ENCODE data around the gene ROM1. TPM values are rescaled to one million over a fixed set of nuclear protein-coding genes. Genes with fewer than 3 reads are reported as not detected.
"Not testable (repeated sequence)": the region's sequence is repeated elsewhere in the genome, so short reads cannot be mapped to it uniquely, and the experiment has no call there.

ROM1 gene, protein sequence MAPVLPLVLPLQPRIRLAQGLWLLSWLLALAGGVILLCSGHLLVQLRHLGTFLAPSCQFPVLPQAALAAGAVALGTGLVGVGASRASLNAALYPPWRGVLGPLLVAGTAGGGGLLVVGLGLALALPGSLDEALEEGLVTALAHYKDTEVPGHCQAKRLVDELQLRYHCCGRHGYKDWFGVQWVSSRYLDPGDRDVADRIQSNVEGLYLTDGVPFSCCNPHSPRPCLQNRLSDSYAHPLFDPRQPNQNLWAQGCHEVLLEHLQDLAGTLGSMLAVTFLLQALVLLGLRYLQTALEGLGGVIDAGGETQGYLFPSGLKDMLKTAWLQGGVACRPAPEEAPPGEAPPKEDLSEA
- 1 to 10 TPM; 7.1 to 9.7 TPM for total RNA-seq
- long read RNA-seq, donor 1, partial matches to known transcripts = 1 of 7 reads
- long read RNA-seq, donor 1, other reads (novel, unspliced or antisense) = 3 of 7 reads
- long read RNA-seq, donor 2, transcript ROM1-201 (3 exons, 1,878 nt) = major isoform, 5 of 8 reads
- long read RNA-seq, donor 2, partial matches to known transcripts = 0 of 8 reads
- long read RNA-seq, donor 2, other reads (novel, unspliced or antisense) = 1 of 8 reads

DNA sequence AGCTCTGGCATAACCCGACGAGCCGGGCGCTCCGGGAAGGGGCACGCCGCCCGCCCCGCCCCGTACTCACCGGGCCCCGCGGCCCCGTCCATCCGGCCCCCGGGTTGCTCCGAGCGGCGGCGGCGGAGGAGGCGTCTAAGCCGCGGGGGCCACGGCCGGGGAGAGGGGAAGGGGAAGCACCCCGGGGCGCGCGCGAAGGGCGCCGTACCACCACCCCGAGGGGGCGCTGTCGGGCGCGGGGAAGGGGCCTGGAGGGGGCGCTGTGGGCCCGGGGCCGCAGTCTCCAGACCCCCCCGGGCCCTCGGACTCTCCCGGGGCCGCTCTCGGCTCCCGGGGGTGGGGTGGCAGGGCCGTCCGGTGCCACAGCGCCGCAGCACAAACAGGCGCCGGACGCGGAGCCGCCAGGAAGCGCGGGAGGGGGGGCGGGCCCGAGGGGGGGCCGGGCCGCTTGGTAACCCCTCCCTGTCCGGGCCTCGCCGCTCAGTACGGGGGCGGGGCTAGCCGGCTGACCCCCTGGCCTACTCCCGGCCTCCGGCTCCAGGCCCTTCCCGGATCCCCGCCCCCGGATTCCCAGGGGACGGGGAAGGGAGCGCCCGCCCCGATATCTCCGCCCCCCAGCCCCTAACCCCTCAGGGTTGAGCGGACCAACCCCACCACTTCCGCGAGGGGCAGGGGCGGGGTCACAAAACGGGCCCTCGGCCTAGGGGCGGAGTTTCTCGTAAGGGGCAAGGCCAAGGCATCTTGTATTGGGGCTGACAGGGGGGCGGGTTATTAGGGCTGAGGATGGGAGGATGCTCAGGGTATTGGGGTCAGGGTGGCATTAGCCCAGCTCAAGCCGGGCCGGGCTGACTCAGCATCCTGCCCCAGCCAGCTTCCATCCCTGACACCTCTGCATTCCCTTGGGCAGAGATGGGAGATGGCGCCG, at the start of gene ROM1, which contains the start of gene EML3:
Gene ROM1 (plus strand): TSS at position 892 of the 925 bp plus-strand sequence. CDS start 25 bp downstream, at position 917.
Gene EML3 (minus strand): TSS at position 410 of the 925 bp plus-strand sequence. CDS start 318 bp downstream, at position 92.
- DNase-seq (ENCODE audit: low spot score) = peak; percentile 97
- intact Hi-C loops (cut with DNase I) = no loop called here

DNA sequence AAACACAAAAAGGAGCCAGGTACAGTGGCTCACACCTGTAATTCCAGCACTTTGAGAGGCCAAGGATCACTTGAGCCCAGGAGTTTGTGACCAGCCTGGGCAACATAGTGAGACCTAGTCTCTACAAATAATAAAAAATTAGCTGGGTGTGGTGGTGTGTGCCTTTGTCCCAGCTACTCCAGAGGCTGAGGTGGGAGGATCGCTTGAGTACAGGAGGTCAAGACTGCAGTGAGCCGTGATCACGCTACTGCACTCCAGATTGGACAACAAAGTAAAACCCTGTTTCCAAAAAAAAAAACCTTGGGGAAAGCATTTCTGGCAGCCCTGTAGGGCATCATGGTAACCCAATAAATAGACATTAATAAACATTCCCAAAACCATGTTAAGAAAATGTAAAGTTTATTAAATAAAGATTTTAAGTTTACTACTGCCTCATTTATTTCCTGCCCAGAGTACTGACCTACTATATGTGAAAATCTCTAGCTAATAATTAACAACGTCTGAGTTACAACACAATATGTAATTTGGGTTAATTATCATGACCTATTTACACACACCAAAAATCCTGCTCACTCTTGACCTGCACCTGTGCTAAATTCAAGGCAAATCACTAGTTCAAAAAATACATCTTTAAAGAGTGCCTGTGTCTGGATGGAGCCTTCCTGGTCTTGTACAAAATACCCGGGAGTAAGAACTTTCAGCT, 47.8 kb upstream of the ROM1 start:
- peak; percentile 49 for DNase-seq (ENCODE audit: low spot score)
- intact Hi-C loops (cut with DNase I) = no loop called here

DNA sequence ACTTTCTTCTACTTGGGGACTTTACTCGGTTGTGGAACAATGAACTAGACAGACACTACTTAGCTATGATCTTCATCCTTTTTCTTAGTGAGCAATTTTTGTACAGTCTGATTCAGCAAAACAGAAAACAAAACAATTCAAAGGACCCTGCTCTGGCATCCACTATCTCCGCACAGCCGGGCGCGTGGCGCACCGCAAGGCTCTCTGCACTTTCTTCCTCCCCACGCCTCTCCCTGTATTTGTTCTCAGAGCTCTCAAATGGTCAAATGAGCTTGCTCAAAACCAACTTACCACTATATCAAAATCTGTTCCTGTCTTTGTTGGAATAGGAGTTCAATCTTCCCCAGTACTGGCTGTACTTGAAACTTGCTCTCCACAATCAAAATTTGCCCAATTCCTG, 46.8 kb upstream of the ROM1 start:
- DNase-seq (ENCODE audit: low spot score) = peak; percentile 44
- intact Hi-C loops (cut with DNase I) = no loop called here

DNA sequence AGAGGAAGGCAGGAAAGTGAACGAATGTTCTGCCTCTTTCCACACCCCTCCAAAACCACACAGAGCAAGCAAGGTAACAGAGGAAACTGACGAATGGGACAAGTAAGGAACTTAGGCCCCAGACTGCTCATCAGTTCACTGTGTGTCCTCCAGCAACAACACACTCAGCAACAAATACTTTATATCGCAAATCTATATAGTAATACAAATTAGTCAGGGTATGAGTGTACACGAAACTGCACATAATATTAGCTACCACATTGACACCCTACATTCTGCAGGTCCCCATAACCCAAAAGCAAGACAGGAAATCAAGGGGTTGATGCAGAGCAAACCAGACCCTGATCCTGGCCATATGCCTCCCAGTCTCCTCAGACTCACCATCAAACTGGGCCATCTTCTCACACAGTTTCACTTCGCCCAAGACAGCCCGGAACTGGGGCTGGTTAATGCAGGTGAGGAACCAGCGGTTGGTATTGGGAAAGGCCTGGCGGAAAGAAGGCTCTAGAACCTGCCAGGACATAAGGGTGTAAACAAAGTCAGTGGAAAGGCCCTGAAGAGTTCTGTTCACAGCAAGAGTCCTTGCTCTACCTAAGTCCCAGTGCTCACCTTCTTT, 45.9 kb upstream of the ROM1 start:
- DNase-seq (ENCODE audit: low spot score) = no peak
- intact Hi-C loops (cut with DNase I) = no loop called here

DNA sequence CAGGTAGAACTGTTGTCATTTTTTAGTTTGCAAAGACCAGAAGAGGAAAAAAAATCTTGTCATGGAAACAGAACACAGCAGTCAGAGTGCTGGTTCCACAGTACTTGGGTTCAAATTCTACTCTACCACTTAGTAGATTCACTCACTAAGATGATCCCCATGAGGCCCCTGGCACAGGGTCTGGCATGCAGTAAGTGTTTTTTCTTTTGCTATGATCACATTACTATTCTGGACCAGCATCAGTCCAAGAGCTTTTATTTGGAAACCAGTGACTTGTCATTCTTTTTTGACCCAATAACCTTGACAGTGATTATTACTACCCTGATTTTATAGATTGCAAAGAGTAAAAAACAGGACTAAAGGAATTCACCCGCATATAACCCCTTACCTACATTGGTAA, 43.4 kb upstream of the ROM1 start:
- no peak for DNase-seq (ENCODE audit: low spot score)
- intact Hi-C loops (cut with DNase I) = no loop called here

GRCh38 chr11:62570903-62571302, 42.2 kb upstream of the ROM1 start:
- DNase-seq (ENCODE audit: low spot score); intact Hi-C loops (cut with DNase I): not testable (repeated sequence)

GRCh38 chr11:62571493-62571892, 41.6 kb upstream of the ROM1 start:
- DNase-seq (ENCODE audit: low spot score); intact Hi-C loops (cut with DNase I): not testable (repeated sequence)

GRCh38 chr11:62572431-62572830, 40.6 kb upstream of the ROM1 start:
- intact Hi-C loops (cut with DNase I) = no loop called here
- DNase-seq (ENCODE audit: low spot score) = peak; percentile 37

DNA sequence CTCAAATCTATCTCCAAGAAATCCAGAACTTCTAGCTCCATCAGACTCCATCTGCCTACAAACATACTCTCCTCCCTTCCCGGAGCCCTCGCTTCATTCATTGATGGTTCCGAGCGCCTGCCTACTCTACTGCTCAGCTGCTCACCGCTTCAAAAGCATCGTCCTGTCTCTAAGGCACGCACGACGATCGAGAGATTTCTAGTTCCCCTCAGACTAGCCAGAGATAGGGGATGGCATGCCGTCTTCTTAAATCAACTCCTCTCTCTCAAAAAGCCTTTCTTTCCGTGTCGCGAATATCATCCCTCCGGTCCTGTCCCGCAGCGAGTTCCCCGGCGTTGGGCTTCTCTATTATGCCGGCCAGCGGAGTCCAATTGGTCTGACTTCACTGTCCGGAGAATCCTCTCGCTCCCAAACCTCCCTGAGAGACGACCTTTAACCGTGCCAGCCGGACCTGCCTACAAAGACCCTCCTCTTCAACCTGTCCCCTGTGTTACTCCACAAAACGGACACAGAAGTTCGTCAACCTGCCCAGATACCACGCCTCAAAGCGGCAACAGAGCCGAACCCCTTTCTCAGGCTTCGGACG, 40.0 kb upstream of the ROM1 start:
- intact Hi-C loops (cut with DNase I) = no loop called here
- no peak for DNase-seq (ENCODE audit: low spot score)

DNA sequence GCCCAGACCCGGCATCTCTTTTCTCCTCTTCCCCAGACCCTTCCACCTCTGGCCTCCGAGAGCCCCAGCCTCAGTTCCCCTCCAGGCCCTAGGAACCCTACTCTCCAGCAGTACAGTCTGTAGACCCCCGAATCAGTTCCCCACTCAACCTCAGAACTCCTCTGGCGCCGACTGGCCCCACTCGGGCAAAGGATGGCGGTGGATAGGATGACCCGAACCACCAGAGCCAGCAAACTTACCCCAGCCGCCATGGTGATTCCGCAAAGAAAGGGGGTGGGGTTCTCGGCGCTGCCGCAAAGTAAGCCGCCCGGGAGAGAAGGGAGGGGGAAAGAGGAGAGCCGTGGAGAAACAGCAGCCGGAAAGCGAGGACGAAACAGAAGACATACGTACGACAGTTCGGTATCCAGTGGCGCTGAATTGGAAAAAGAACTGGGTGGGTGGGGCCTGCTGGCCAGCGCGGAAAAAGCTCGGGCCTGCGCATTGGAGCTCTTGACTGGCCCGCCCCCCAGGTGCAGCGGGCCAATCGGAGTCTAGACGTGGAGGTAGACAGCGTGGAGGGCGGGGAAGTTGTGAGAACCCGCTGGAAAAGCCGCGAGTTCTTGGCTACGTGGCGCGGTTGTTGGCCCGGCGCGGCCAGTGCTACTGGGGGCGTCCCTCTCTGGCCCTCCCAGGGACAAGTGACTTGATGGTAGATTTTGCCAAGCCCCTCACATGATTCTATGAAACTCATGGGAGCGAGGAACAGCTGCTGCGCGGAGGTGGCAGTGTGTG, 39.3 kb upstream of the ROM1 start, which contains the start of gene EEF1G:
Gene EEF1G (minus strand): TSS at position 300 of the 771 bp plus-strand sequence. CDS start 49 bp downstream, at position 251.
- peak; percentile 99 for DNase-seq (ENCODE audit: low spot score)
- intact Hi-C loops (cut with DNase I) = loop anchor here in 1 of 2 donors (2.0 kb wide), 1 partner anchor 17 kb away; the partner anchor contains the start of gene TUT1

GRCh38 chr11:62574363-62575071, 38.5 kb upstream of the ROM1 start:
- peak; percentile 73 for DNase-seq (ENCODE audit: low spot score)
- intact Hi-C loops (cut with DNase I) = loop anchor here in 1 of 2 donors (2.0 kb wide), 1 partner anchor 16 kb away; the partner anchor contains the start of gene TUT1

- DNase-seq (ENCODE audit: low spot score) = peak; percentile 82
- intact Hi-C loops (cut with DNase I) = loop anchor here in 1 of 2 donors (2.0 kb wide), 1 partner anchor 16 kb away; the partner anchor contains the start of gene TUT1
These were observed 37.9 kb upstream of the ROM1 start for GRCh38 chr11:62575156-62575555.

DNA sequence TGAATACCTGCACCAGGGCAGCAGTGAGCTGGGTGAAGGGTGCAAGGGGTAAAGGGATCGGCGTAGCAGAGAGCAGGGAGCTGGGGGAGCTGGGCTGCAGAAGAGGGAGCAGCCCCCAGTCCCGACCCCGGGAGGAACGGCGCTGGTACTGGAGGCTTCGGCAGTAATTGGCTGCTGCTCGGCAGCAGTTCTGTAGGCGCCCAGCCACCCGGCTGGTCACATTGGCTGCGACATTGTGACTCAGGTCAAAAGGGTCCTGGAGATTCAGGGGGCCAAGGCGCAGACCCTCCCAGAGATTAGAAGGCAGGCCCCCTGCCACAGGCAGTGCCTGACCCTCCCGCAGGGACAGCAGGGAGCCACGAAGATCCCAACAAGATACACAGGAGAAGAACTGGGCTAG, 37.2 kb upstream of the ROM1 start:
- peak; percentile 78 for DNase-seq (ENCODE audit: low spot score)
- intact Hi-C loops (cut with DNase I) = loop anchor here in 1 of 2 donors (2.0 kb wide), 1 partner anchor 15 kb away; the partner anchor contains the start of gene TUT1

DNA sequence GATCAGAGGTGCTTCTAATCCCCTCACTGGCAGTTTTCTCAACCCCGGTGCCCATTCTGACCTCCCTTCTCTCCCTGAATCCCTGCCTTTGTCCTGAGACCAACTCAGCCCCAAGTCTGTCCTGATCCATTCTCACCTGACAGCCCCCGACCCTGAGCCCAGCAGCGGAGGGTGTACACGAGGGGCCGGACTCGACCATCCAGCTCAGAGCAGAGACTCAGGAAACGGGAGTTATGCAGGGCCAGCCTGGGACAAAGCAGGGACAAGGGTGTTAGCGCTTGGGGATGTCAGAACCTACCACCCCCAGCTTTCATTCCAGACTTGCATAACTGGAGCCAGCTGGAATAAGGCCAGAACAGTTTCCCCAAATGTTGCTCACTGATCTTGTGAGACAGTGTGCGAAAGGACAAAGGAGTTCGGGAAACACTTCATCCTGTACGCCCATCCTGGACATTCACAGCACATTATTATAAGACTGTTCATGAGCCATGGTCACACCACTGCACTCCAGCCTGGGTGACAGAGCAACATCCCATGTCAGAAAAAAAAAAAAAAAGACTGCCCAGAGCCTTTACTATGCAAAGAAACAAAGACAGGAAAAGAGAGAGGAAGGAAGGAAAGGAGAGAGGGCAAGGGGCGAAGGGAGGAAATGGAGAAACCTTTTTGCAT, 35.9 kb upstream of the ROM1 start:
- peak; percentile 65 for DNase-seq (ENCODE audit: low spot score)

GRCh38 chr11:62578541-62578940, 34.5 kb upstream of the ROM1 start:
- peak; percentile 70 for DNase-seq (ENCODE audit: low spot score)
- intact Hi-C loops (cut with DNase I) = no loop called here

More for the DNA sequence above, 35.9 kb upstream of the ROM1 start:
- intact Hi-C loops (cut with DNase I) = no loop called here

GRCh38 chr11:62579252-62579651, 33.8 kb upstream of the ROM1 start:
- intact Hi-C loops (cut with DNase I) = no loop called here
- DNase-seq (ENCODE audit: low spot score) = no peak

All from posterior vena cava (tissue), 2 donors.